GM20000 (cell line): ENCODE data around the gene MYH11.
"Not testable (repeated sequence)": the region's sequence is repeated elsewhere in the genome, so short reads cannot be mapped to it uniquely, and the experiment has no call there.

Source experiments
- DNase-seq: peaks from one replicate; pipeline ENCODE4 v3.0.0; 2012; ENCODE audit warnings: low spot score
- TF ChIP-seq, protein P1 (sequence below): IDR thresholded peaks from 2 replicates; pipeline ENCODE4 v1.5.1; 2012; ENCODE audit warnings: mild to moderate bottlenecking, control low read depth; ENCODE audit errors: extremely low read depth, missing control alignments

The MYH11 gene

DNA sequence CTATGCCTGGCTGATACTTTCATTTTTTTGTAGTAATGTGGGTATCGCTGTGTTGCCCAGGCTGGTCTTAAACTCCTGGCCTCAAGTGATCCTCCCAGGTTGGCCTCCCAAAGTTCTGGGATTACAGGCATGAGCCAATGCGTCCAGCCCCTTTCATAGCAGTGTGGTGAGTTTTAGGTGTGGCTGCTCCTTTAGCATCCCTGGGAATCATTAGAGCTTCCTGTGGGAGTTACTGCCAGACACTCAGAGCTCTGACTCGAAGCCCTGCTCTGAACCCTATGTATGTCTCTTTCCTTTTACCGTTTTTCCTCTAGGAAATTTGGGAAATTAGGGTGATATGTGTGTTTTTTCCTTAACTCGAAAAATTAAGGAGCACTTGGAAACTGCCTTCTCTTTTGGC lies 162.3 kb downstream of the MYH11 start:
- TF ChIP-seq, protein P1, sequence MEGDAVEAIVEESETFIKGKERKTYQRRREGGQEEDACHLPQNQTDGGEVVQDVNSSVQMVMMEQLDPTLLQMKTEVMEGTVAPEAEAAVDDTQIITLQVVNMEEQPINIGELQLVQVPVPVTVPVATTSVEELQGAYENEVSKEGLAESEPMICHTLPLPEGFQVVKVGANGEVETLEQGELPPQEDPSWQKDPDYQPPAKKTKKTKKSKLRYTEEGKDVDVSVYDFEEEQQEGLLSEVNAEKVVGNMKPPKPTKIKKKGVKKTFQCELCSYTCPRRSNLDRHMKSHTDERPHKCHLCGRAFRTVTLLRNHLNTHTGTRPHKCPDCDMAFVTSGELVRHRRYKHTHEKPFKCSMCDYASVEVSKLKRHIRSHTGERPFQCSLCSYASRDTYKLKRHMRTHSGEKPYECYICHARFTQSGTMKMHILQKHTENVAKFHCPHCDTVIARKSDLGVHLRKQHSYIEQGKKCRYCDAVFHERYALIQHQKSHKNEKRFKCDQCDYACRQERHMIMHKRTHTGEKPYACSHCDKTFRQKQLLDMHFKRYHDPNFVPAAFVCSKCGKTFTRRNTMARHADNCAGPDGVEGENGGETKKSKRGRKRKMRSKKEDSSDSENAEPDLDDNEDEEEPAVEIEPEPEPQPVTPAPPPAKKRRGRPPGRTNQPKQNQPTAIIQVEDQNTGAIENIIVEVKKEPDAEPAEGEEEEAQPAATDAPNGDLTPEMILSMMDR = no peak
- no peak for DNase-seq

DNA sequence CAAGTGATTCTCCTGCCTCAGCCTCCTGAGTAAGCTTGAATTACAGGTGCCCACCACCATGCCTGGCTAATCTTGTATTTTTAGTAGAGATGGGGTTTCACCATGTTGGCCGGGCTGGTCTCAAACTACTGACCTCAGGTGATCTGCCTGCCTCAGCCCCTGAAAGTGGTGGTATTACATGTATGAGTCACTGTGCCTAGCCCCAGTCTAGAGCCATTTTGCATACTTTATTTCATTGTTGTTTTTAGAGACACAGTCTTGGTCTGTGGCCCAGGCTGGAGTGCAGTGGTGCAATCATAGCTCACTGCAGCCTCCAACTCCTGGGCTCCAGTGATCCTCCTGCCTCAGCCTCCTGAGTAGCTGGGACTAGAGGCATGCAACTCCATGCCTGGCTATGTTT lies 164.3 kb downstream of the MYH11 start:
- not testable (repeated sequence) for DNase-seq

DNA sequence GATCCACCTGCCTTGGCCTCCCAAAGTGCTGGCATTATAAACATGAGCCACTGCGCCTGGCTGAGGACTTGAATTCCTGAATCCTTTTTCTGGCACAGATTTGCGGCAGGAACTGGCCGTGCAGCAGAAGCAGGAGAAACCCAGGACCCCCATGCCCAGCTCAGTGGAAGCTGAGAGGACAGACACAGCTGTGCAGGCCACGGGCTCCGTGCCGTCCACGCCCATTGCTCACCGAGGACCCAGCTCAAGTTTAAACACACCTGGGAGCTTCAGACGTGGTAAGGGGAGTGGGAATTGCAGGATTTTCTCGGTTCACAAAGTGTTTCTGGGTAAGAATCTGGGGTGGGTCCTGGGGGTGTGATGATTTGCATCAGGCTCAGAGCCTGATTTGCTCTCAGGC lies 165.8 kb downstream of the MYH11 start:
- DNase-seq = no peak
- TF ChIP-seq, protein P1 = no peak

DNA sequence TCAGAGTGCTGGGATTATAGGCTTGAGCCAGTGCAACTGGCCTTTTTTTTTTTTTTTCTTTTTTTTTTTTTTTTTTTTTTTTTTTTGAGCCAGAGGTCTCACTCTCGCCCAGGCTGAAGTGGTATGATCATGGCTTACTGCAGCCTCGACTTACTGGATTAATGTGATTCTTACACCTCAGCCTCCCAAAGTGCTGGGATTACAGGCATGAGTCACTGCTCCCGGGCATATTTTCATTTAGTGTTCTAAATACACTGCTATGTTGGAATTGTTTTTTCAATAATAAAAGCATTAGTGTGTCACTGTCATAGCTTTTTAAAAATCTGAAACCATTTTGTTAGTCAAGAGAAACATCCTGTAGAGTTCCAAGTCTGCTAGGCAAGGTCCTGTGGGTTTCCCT lies 166.5 kb downstream of the MYH11 start:
- TF ChIP-seq, protein P1 = no peak
- DNase-seq = no peak

DNA sequence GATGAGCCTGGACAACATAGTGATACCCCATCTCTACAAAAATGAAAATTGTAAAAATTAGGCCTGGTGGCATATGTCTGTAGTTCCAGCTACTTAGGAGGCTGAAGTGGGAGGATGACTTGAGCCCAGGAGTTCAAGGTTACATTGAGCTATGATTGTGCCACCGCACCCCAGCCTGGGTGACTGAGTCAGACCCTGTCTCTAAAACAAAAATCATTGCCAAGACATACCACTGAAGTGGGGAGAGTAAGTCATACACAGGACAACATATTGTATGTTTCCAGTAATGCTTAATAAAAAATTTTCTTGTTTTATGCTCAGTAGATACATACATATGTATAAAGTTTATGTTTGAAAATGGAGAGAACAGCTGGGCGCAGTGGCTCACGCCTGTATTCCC lies 167.5 kb downstream of the MYH11 start:
- TF ChIP-seq, protein P1 = no peak
- no peak for DNase-seq

DNA sequence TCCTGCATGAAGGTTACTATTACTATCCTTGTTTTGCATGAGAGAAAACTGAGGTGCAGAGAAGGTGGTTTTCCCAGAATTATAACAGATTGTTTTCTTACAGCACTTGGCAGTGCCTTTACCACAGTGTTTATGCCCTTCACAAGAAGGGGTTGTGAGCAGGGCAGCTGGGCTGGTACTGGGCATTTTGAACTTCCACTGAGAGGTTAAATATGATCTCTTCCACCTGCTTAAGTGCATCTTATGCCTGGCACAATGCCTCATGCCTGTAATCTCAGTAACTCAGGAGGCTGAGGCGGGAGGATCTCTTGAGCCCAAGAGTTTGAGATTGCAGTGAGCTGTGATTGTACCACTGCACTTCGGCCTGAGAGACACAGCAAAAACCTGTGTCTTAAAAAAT lies 170.5 kb downstream of the MYH11 start:
- no peak for DNase-seq
- TF ChIP-seq, protein P1 = no peak

DNA sequence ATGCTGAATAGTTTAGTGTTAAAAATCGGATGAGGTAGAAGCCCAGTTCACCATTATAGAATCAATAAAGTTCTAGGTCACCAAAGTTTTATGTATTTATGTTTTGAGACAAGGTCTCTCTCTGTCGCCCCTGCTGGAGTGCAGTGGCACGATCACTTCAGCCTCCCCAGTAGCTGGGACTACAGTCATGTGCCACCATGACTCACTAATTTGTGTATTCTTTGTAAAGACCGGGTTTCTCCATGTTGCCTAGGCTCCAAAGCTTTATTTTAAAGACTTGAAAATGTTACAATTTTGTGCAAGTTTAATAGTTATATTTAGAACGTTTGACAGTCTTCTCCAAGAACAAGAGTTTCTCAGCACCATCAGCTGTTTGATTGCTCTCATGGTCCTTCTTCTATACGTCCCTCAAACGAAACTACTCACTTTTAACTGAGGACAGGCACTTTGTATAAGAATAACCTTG lies 174.7 kb downstream of the MYH11 start:
- no peak for DNase-seq
- TF ChIP-seq, protein P1 = peak; percentile 32

DNA sequence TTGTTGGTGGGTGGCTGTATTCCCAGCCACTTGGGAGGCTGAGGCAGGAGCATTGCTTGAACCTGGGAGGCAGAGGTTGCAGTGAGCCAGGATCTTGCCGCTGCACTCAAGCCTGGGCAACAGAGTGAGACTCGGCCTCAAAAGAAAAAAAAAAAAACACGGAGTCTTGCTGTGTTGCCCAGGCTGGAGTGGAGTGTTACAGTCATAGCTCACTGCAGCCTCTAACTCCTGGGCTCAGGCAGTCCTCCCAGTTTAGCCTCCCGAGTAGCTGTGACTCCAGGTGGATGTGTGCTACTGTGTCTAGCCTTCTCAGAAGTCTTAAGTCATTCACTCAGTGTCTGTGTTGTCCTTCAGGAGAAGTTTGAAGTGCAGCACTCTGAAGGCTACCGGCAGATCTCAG lies 179.4 kb downstream of the MYH11 start:
- no peak for DNase-seq
- TF ChIP-seq, protein P1 = no peak
